Panc1 (cell line): ENCODE results near the gene AACS. TPM values are rescaled to one million over a fixed set of nuclear protein-coding genes. Genes with fewer than 3 reads are reported as not detected.

Experiments used
- ATAC-seq: fragments of 200-7000 bp; cut with Tn5 transposase; 2 replicates; pipeline ENCODE4 v1.9.1; 2020; ENCODE audit warnings: mild to moderate bottlenecking, moderate library complexity
- BruUV-seq: library from RNA; stranded (reverse); fragments of 400-500 nt; replicated peaks from 2 replicates; lab custom pipeline; 2021; lab: Mats Ljungman, UMichigan
- CTCF ChIA-PET: fragments of 300-600 bp; sonication (Branson Sonifier 250); formaldehyde crosslinking; loops from one replicate; lab custom pipeline; 2022; ENCODE audit warnings: antibody characterized with exemption; lab: Charles Lee
- POLR2A ChIA-PET: fragments of 300-600 bp; sonication (Branson Sonifier 250); formaldehyde crosslinking; loops from one replicate; lab custom pipeline; 2022; ENCODE audit warnings: antibody characterized with exemption; lab: Charles Lee
- DNase-seq: peaks from one replicate; pipeline ENCODE4 v3.0.0-alpha.2; 2010; ENCODE audit warnings: low read depth, low spot score
- H3K27ac ChIP-seq: 2 replicates; pipeline ENCODE4 v1.5.1; 2011; ENCODE audit warnings: mild to moderate bottlenecking, low read length, inconsistent platforms
- H3K27me3 ChIP-seq: fragments of 200-500 bp; sonication (Bioruptor generic); 2 replicates; pipeline ENCODE4 v1.6.0; 2014; ENCODE audit warnings: low read length, inconsistent platforms; ENCODE audit not compliant: control insufficient read depth, insufficient read depth
- H3K36me3 ChIP-seq: fragments of 200-500 bp; sonication (Bioruptor generic); 2 replicates; pipeline ENCODE4 v1.5.1; 2014; ENCODE audit warnings: inconsistent platforms, mild to moderate bottlenecking, low read length, moderate library complexity; ENCODE audit not compliant: control insufficient read depth, insufficient read depth
- H3K4me1 ChIP-seq: 2 replicates; pipeline ENCODE4 v1.5.1; 2011; ENCODE audit warnings: inconsistent platforms, mild to moderate bottlenecking, low read length, moderate library complexity; ENCODE audit not compliant: control insufficient read depth, insufficient read depth
- H3K4me3 ChIP-seq, 2 experiments: 2 replicates each; pipeline ENCODE4 v1.5.1; 2011 to 2012; ENCODE audit warnings: low read depth in 2 of 2, low read length in 2 of 2, mild to moderate bottlenecking in 2 of 2, inconsistent platforms in 1 of 2, moderate library complexity in 1 of 2
- H3K9me3 ChIP-seq: fragments of 200-500 bp; sonication (Bioruptor generic); 2 replicates; pipeline ENCODE4 v1.5.1; 2014; ENCODE audit warnings: low read depth, mild to moderate bottlenecking, inconsistent platforms, low read length, moderate library complexity; ENCODE audit not compliant: control insufficient read depth, insufficient read depth
- POLR2AphosphoS5 ChIP-seq: IDR thresholded peaks from 2 replicates; pipeline ENCODE4 v1.6.1; 2012; ENCODE audit warnings: mild to moderate bottlenecking, low read depth, low read length, moderate library complexity
- SIN3A ChIP-seq: IDR thresholded peaks from 2 replicates; pipeline ENCODE4 v1.6.1; 2012; ENCODE audit warnings: low read depth, mild to moderate bottlenecking, low read length, moderate library complexity, borderline replicate concordance; ENCODE audit not compliant: insufficient read depth
- TCF7L2 ChIP-seq: IDR thresholded peaks from 2 replicates; pipeline ENCODE4 v1.6.1; 2011; ENCODE audit warnings: mild to moderate bottlenecking, low read depth, low read length, inconsistent platforms
- in situ Hi-C: cut with HindIII; loops from 2 replicates; pipeline ENCODE4 v1.10.0; 2016; ENCODE audit warnings: low sequenced_read_pairs, low pct_unique_long_range_greater_than_20kb
- intact Hi-C: fragments of 100-400 bp; cut with micrococcal nuclease; formaldehyde crosslinking; loops from one replicate; pipeline ENCODE4 v1.10.0; 2022; ENCODE audit not compliant: unreplicated experiment
- total RNA-seq: library from RNA; stranded (reverse); gene quantifications from one replicate; pipeline ENCODE4 v1.2.1, GENCODE V29; 2021; ENCODE audit not compliant: unreplicated experiment
- TF ChIP-seq, protein P1 (sequence below), 2 experiments: IDR thresholded peaks; 2 replicates each; pipeline ENCODE4 v1.6.1; 2011 to 2012; ENCODE audit warnings: low read depth in 2 of 2, control low read depth in 1 of 2, low read length in 1 of 2, mild to moderate bottlenecking in 1 of 2, moderate library complexity in 1 of 2; ENCODE audit not compliant: insufficient read depth in 1 of 2
- TF ChIP-seq, protein P2 (sequence below): fragments of 450-650 bp; IDR thresholded peaks from 2 replicates; pipeline ENCODE4 v1.5.1; 2017; ENCODE audit warnings: mild to moderate bottlenecking

AACS gene
- total RNA-seq, 1 experiment from 2014 or later = 34.7 TPM

DNA sequence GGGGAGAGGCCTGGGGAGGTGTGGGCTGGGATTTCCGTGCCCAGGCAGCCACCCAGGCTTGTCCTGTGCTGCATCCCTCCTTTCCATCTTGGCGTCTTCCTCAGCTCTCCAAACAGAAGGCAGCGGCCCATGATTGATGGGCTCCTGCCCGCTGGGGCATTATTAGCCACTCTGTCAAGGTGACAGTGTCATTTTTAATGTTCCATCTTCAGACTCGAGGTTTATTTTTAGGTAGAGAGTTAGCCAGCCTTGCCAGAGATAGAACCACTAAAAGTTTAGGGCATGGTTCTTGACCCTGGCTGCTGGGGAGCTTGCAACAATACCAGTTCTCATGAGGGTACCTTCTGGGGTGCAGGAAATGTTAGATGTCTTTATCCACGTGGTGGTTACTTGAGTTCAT is 90.1 kb downstream of the AACS start:
- BruUV-seq = no TSS peak

DNA sequence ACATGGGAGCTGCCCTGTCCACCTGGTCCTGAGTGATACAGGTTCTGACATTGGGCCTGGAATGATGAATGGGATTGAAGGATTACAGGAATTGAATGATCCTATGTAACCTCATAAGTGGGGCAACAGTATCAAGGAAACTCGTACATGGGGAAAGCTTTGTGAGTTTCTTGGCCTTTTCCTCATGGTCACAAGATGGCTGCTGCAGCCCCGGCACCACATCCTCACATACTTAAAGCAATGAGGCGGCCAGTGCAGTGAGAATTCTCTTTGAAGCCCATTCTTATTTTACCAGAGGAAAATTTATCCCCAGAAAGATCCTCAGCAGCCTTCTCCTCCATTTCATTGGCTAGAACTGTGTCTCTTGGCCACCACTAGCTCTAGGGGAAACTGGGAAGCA is 91.9 kb downstream of the AACS start:
- no TSS peak for BruUV-seq
- DNase-seq (no peak), ATAC-seq (no peak)
- TF ChIP-seq, protein P1, sequence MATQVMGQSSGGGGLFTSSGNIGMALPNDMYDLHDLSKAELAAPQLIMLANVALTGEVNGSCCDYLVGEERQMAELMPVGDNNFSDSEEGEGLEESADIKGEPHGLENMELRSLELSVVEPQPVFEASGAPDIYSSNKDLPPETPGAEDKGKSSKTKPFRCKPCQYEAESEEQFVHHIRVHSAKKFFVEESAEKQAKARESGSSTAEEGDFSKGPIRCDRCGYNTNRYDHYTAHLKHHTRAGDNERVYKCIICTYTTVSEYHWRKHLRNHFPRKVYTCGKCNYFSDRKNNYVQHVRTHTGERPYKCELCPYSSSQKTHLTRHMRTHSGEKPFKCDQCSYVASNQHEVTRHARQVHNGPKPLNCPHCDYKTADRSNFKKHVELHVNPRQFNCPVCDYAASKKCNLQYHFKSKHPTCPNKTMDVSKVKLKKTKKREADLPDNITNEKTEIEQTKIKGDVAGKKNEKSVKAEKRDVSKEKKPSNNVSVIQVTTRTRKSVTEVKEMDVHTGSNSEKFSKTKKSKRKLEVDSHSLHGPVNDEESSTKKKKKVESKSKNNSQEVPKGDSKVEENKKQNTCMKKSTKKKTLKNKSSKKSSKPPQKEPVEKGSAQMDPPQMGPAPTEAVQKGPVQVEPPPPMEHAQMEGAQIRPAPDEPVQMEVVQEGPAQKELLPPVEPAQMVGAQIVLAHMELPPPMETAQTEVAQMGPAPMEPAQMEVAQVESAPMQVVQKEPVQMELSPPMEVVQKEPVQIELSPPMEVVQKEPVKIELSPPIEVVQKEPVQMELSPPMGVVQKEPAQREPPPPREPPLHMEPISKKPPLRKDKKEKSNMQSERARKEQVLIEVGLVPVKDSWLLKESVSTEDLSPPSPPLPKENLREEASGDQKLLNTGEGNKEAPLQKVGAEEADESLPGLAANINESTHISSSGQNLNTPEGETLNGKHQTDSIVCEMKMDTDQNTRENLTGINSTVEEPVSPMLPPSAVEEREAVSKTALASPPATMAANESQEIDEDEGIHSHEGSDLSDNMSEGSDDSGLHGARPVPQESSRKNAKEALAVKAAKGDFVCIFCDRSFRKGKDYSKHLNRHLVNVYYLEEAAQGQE (IDR thresholded peaks at IDR 0.05; ENCODE audit: insufficient read depth in 1 of 2, low read depth in 2 of 2, low read length in 1 of 2) = no peak
- TF ChIP-seq SIN3A (no peak), TCF7L2 (no peak), POLR2AphosphoS5 (no peak)
- TF ChIP-seq, protein P2, sequence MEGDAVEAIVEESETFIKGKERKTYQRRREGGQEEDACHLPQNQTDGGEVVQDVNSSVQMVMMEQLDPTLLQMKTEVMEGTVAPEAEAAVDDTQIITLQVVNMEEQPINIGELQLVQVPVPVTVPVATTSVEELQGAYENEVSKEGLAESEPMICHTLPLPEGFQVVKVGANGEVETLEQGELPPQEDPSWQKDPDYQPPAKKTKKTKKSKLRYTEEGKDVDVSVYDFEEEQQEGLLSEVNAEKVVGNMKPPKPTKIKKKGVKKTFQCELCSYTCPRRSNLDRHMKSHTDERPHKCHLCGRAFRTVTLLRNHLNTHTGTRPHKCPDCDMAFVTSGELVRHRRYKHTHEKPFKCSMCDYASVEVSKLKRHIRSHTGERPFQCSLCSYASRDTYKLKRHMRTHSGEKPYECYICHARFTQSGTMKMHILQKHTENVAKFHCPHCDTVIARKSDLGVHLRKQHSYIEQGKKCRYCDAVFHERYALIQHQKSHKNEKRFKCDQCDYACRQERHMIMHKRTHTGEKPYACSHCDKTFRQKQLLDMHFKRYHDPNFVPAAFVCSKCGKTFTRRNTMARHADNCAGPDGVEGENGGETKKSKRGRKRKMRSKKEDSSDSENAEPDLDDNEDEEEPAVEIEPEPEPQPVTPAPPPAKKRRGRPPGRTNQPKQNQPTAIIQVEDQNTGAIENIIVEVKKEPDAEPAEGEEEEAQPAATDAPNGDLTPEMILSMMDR = no peak
- CTCF ChIA-PET = no interaction called here
- Histone ChIP-seq H3K4me3 (no peak overlapping the region), H3K9me3 (no peaks in the 10 kb centered on the region), H3K27ac (no peak overlapping the region), H3K4me1 (no peaks in the 10 kb centered on the region), H3K27me3 (no peaks in the 10 kb centered on the region), H3K36me3 (no peaks in the 10 kb centered on the region)
- POLR2A ChIA-PET = no interaction called here
- intact Hi-C loops = no loop called here
- in situ Hi-C loops = no loop called here

More for the DNA sequence above, 90.1 kb downstream of the AACS start:
- Histone ChIP-seq H3K36me3 (no peaks in the 10 kb centered on the region), H3K4me3 (no peak overlapping the region), H3K27ac (no peak overlapping the region), H3K27me3 (no peaks in the 10 kb centered on the region), H3K4me1 (no peaks in the 10 kb centered on the region), H3K9me3 (no peaks in the 10 kb centered on the region)
- CTCF ChIA-PET = no interaction called here
- intact Hi-C loops = no loop called here
- POLR2A ChIA-PET = no interaction called here
- ATAC-seq (no peak), DNase-seq (no peak)
- in situ Hi-C loops = no loop called here
- TF ChIP-seq, protein P1 (IDR thresholded peaks at IDR 0.05; ENCODE audit: insufficient read depth in 1 of 2, low read depth in 2 of 2, low read length in 1 of 2) = no peak
- TF ChIP-seq TCF7L2 (no peak), POLR2AphosphoS5 (no peak), SIN3A (no peak)
- TF ChIP-seq, protein P2 = no peak
